SK-MEL-5 (cell line): Measurements from ENCODE around the gene DHX8. TPM values are rescaled to one million over a fixed set of nuclear protein-coding genes. Genes with fewer than 3 reads are reported as not detected.

ENCODE experiments used
- DNase-seq: peaks from one replicate; pipeline ENCODE4 v3.0.0-alpha.2; 2016; ENCODE audit warnings: low read depth, low spot score
- in situ Hi-C: cut with HindIII; loops from 2 replicates; pipeline ENCODE4 v1.10.0; 2016; ENCODE audit warnings: low sequenced_read_pairs, high pct_unique_total_duplicates, low pct_unique_long_range_greater_than_20kb
- total RNA-seq: library from RNA; depleted of rRNA; stranded (reverse); fragments of >200 nt; shearing (Covaris generic); gene quantifications from 2 replicates; pipeline ENCODE4 v1.2.3, GENCODE V29; 2014

DHX8 gene
- total RNA-seq, 1 experiment from 2014 or later, result 46.3 TPM

- DNase-seq, result no peak
- in situ Hi-C loops, result no loop called here
Observed at GRCh38 chr17:43556292-43556691, 72.5 kb downstream of the DHX8 start.

GRCh38 chr17:43558805-43559160 is 75.0 kb downstream of the DHX8 start:
- in situ Hi-C loops, result no loop called here

GRCh38 chr17:43559161-43559816 is 75.5 kb downstream of the DHX8 start:
- DNase-seq, result no peak
- in situ Hi-C loops, result no loop called here

More at GRCh38 chr17:43558805-43559160, 75.0 kb downstream of the DHX8 start:
- DNase-seq, result no peak

- in situ Hi-C loops, result no loop called here
- no peak for DNase-seq
Observed at GRCh38 chr17:43560461-43561427, 77.0 kb downstream of the DHX8 start.

- DNase-seq, result no peak
- in situ Hi-C loops, result no loop called here
Observed at GRCh38 chr17:43562679-43563599, 79.2 kb downstream of the DHX8 start.

- in situ Hi-C loops, result no loop called here
Observed at GRCh38 chr17:43563600-43564594, 80.1 kb downstream of the DHX8 start.

GRCh38 chr17:43568506-43569082 is 84.8 kb downstream of the DHX8 start:
- in situ Hi-C loops, result no loop called here

More at GRCh38 chr17:43563600-43564594, 80.1 kb downstream of the DHX8 start:
- DNase-seq, result no peak

GRCh38 chr17:43570518-43570928 is 86.7 kb downstream of the DHX8 start:
- in situ Hi-C loops, result no loop called here

More at GRCh38 chr17:43568506-43569082, 84.8 kb downstream of the DHX8 start:
- DNase-seq, result no peak

GRCh38 chr17:43572368-43572980 is 88.7 kb downstream of the DHX8 start:
- DNase-seq, result no peak
- in situ Hi-C loops, result no loop called here

More at GRCh38 chr17:43570518-43570928, 86.7 kb downstream of the DHX8 start:
- no peak for DNase-seq

- DNase-seq, result no peak
- in situ Hi-C loops, result no loop called here
Observed at GRCh38 chr17:43573579-43574321, 90.0 kb downstream of the DHX8 start.

- in situ Hi-C loops, result no loop called here
- DNase-seq, result no peak
Observed at GRCh38 chr17:43574348-43574747, 90.6 kb downstream of the DHX8 start.

- DNase-seq, result no peak
Observed at GRCh38 chr17:43574896-43575525, 91.2 kb downstream of the DHX8 start.

More at GRCh38 chr17:43574896-43575525, 91.2 kb downstream of the DHX8 start:
- in situ Hi-C loops, result no loop called here
